ENCODE results near the gene METRNL. TPM values are rescaled to one million over a fixed set of nuclear protein-coding genes. Genes with fewer than 3 reads are reported as not detected.

The METRNL gene
- total RNA-seq, 1 experiment from 2014 or later, result 33.8 TPM

GRCh38 chr17:83093506-83093905, 14.1 kb downstream of the METRNL start:
- Histone ChIP-seq H3K27me3 (replicated peaks; ENCODE audit: control insufficient read depth, insufficient read depth, low read length) (no peaks in the 10 kb centered on the region), H3K9me3 (no peaks in the 10 kb centered on the region), H3K4me3 (ENCODE audit: low read depth, low read length) (no peak overlapping the region), H3K36me3 (ENCODE audit: control insufficient read depth, insufficient read depth, low read length) (peaks cover 2% of the 10 kb centered on the region), H3K4me1 (peaks cover 38% of the 10 kb centered on the region)
- Mint-ChIP-seq H3K4me1 (ENCODE audit: low read depth, unreplicated experiment) (peaks cover 17% of the 10 kb centered on the region), H3K9me3 (ENCODE audit: unreplicated experiment) (no peaks in the 10 kb centered on the region), H3K27ac (ENCODE audit: unreplicated experiment) (peak overlapping the region; percentile 85), H3K36me3 (ENCODE audit: insufficient read depth, unreplicated experiment) (peaks cover 53% of the 10 kb centered on the region), H3K27me3 (ENCODE audit: insufficient read depth, unreplicated experiment) (no peaks in the 10 kb centered on the region), H3K4me3 (ENCODE audit: unreplicated experiment) (no peak overlapping the region)
- CTCF ChIA-PET, result interaction anchor here (0.6 kb wide), 1 partner anchor 1074 kb away, joined by 3 read pairs; no protein-coding TSS in a partner anchor
- BruUV-seq (replicated peaks), result no TSS peak
- intact Hi-C loops (cut with micrococcal nuclease; ENCODE audit: unreplicated experiment), result no loop called here
- POLR2A ChIA-PET, result no interaction called here
- no peak for DNase-seq
- no peak for TF ChIP-seq CTCF (IDR thresholded peaks at IDR 0.05; ENCODE audit: insufficient read depth in 1 of 2, low read depth in 1 of 2, low read length in 1 of 2, severe bottlenecking in 1 of 2, unreplicated experiment in 1 of 2)

- no peak for DNase-seq
- Mint-ChIP-seq H3K36me3 (ENCODE audit: insufficient read depth, unreplicated experiment) (peaks cover 48% of the 10 kb centered on the region), H3K27me3 (ENCODE audit: insufficient read depth, unreplicated experiment) (no peaks in the 10 kb centered on the region), H3K27ac (ENCODE audit: unreplicated experiment) (no peak overlapping the region), H3K9me3 (ENCODE audit: unreplicated experiment) (no peaks in the 10 kb centered on the region), H3K4me3 (ENCODE audit: unreplicated experiment) (no peak overlapping the region), H3K4me1 (ENCODE audit: low read depth, unreplicated experiment) (peaks cover 13% of the 10 kb centered on the region)
- CTCF ChIA-PET, result interaction anchor here (0.5 kb wide), 1 partner anchor 27 kb away, joined by 3 read pairs; no protein-coding TSS in a partner anchor
- Histone ChIP-seq H3K27me3 (replicated peaks; ENCODE audit: control insufficient read depth, insufficient read depth, low read length) (no peaks in the 10 kb centered on the region), H3K36me3 (ENCODE audit: control insufficient read depth, insufficient read depth, low read length) (peaks cover 2% of the 10 kb centered on the region), H3K4me1 (peaks cover 36% of the 10 kb centered on the region), H3K9me3 (no peaks in the 10 kb centered on the region), H3K4me3 (ENCODE audit: low read depth, low read length) (no peak overlapping the region)
- POLR2A ChIA-PET, result no interaction called here
- intact Hi-C loops (cut with micrococcal nuclease; ENCODE audit: unreplicated experiment), result no loop called here
- TF ChIP-seq CTCF (IDR thresholded peaks at IDR 0.05; ENCODE audit: insufficient read depth in 1 of 2, low read depth in 1 of 2, low read length in 1 of 2, severe bottlenecking in 1 of 2, unreplicated experiment in 1 of 2), result no peak
- TSS peak; percentile 37 for BruUV-seq (replicated peaks)
These were observed 14.9 kb downstream of the METRNL start for GRCh38 chr17:83094291-83094690.

- Mint-ChIP-seq H3K27me3 (ENCODE audit: insufficient read depth, unreplicated experiment) (no peaks in the 10 kb centered on the region), H3K4me3 (ENCODE audit: unreplicated experiment) (no peak overlapping the region), H3K4me1 (ENCODE audit: low read depth, unreplicated experiment) (peaks cover 6% of the 10 kb centered on the region), H3K9me3 (ENCODE audit: unreplicated experiment) (no peaks in the 10 kb centered on the region), H3K36me3 (ENCODE audit: insufficient read depth, unreplicated experiment) (peaks cover 49% of the 10 kb centered on the region), H3K27ac (ENCODE audit: unreplicated experiment) (no peak overlapping the region)
- intact Hi-C loops (cut with micrococcal nuclease; ENCODE audit: unreplicated experiment), result no loop called here
- no peak for TF ChIP-seq CTCF (IDR thresholded peaks at IDR 0.05; ENCODE audit: insufficient read depth in 1 of 2, low read depth in 1 of 2, low read length in 1 of 2, severe bottlenecking in 1 of 2, unreplicated experiment in 1 of 2)
- ChIA-PET POLR2A (no interaction called here), CTCF (no interaction called here)
- Histone ChIP-seq H3K27me3 (replicated peaks; ENCODE audit: control insufficient read depth, insufficient read depth, low read length) (no peaks in the 10 kb centered on the region), H3K4me1 (peaks cover 36% of the 10 kb centered on the region), H3K36me3 (ENCODE audit: control insufficient read depth, insufficient read depth, low read length) (peaks cover 2% of the 10 kb centered on the region), H3K9me3 (no peaks in the 10 kb centered on the region), H3K4me3 (ENCODE audit: low read depth, low read length) (no peak overlapping the region)
- no TSS peak for BruUV-seq (replicated peaks)
- no peak for DNase-seq
These were observed 15.6 kb downstream of the METRNL start for GRCh38 chr17:83095016-83095415.

Measured in Caco-2 (cell line).